NCI-H524 (cell line): ENCODE measurements around the gene ARSG.
A peak's percentile ranks its signal among the peaks of the same experiment; 100 is the strongest.

Experiments
- DNase-seq, 2 experiments: peaks; one replicate each; lab custom pipeline; 2025; lab: John Stamatoyannopoulos, UW

Gene ARSG

DNA sequence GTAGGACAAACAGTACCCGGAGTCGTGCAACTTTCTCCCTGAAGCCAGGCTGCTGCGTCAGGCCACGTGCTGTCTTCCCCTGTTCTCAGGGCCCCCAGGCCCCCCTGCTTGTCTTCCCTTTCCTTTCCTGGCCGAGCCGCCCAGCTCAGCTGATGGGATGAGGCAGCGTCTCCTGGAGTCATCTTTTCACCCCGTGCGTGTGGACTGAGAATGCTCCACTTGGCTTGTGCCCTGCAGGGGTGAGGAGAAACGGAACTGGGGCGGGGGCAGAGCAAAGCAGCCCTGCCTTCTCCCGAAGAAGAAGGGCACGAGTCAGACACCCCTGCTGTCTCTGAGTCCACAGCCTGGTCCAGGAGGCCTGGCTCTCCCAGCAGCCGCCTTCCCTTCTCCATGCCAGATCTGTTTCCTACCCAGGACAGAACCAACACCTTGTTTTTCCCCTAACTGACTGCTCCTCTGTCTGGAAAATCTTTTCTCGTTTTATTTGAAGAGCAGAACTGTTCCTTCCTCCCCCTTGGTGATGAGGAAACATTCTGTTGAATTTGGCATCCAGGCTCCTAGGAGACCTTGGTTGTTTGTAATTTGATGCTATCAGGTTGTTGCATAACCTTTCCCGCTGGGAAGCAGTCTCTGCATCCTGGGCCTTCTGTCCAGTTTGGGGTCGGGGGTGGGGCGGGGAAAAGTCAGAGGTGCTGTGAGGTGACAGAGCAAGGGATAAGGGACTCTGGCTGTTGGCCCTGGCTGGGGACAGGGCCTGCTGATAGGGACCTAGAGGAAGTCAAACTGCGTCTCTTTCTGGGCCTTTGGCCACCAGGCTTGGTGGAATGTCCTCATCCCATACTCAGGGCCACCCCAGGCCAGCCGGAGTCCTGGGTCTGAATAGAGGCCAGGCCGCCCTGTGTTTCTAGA is 87.2 kb downstream of the ARSG start:
- peak in 1 of 2 experiments; percentile 16 for DNase-seq

DNA sequence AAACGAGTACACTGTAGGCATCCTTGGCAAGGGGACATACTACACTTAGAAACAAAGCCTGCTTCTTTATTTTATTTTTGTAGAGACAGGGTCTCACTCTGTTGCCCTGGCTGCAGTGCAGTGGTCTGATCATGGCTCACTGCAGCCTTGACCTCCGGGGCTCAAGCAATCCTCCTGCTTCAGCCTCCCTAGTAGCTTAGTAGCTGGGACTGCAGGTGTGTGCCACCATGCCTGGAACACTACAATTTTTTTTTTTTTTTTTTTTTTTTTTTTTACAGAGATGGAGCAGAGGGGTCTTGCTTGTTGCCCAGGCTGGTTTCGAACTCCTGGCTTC is 87.8 kb downstream of the ARSG start:
- DNase-seq, result no peak

DNA sequence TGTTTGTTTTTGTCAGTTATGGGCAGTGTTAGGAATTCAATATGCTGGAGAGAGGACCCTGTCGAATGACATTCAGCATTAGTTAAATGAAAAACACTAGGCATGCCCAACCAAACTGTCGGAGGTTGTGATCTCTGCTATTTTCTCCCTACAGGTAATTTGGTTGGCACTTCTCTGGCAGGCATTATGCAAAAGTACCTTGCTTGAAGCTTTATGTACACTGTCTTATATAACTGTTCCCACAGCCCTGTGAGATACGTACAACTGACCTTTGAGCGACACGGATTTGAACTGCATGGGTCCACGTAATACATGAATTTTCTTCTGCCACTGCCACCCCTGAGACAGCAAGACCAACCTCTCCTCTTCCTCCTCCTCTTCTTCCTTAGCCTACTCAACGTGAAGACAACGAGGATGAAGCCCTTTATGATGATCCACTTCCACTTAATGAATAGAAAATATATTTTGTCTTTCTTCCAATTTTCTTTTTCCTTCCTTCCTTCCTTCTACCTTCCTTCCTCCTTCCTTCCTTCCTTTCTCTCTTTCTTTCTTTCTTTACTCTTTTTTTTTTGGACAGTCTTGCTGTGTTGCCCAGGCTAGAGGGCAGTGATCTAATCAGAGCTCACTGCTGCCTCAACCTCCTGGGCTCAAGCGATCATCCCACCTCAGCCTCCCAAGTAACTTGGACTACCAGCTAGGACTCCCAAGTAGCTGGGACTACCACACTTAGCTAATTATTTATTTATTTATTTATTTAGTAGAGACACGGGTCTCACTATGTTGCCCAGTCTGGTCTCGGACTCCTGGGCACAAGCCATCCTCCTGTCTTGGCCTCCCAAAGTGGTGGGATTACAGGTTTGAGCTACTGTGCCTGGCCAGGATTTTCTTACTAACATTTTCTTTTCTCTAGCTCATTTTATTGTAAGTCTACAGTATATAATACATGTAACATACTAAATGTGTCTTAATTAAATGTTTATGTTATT is 88.7 kb downstream of the ARSG start:
- no peak for DNase-seq

DNA sequence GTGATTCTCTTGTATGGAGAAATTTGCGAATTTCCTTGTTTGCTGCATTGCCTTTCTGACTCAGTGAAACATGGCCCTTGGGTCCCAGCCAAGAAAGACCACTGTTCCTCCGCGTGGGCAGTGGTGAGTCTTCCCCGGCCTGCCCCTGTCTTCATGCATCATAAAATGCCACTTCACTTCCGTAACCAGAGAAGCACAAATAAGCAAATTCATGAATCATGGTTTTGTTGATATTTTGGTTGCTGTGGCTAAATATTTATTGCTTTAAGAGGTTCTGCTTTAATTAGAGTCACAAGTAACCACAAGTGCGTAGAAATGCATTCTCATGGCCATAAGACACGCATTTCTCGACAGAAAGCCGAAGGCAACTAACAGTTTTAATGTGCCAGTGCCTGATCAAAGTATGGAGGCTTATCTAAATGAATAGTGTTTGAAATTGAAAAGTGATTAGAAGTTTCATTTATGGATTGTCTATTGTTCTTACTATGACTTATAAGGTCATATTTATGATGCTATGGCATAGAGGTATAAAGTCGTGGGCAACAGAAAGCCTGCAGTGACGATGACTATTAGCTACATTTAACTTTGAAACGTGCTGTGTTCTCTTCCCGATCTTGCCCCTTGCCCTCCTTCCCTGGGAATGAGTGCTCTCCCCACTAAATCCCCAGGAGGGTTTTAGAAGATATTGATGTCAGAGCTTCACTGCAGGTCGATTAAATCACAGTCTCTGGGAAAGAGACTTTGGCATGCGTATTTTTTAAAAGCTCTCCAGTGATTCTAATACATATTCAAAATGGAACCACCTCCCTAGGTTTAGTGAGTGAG is 90.0 kb downstream of the ARSG start:
- no peak for DNase-seq

DNA sequence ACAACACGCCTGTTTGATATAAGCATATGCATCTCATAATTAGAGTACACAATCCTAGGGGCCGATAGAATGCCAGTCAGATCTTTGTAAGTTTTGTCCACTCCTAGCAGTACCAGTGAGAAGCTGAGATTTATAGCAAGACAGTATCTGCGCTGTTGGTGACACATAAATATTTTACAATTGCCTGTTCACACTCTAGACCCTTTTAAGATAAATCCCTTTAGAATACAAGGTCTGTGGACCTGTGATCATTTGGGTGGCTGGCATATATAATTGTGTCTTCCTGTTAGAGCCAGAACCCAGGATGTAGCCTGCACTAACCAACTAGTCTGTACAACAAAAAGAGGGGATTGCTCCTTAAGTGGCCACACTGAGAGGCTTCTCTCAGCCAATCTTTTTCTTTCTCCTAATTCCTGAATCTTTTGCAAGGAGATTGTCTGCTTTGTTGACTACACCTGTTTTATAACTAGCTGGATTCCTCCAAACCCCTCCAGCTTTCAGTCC is 91.3 kb downstream of the ARSG start:
- no peak for DNase-seq

DNA sequence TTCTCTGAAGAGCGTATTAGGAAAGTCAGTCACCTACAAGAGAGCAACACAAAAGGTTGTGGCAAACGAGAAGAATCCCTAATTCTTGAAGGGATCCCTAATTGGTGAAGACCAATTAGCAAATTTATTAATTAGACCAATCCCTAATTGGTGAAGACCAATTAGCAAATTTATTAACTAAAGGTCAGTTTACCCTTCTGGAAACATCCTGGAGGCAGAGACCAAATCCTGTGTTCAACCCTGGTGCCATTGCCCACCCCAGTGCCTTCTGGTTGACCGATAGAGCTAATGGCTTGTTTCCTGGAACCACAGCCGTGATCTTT is 91.8 kb downstream of the ARSG start:
- no peak for DNase-seq

DNA sequence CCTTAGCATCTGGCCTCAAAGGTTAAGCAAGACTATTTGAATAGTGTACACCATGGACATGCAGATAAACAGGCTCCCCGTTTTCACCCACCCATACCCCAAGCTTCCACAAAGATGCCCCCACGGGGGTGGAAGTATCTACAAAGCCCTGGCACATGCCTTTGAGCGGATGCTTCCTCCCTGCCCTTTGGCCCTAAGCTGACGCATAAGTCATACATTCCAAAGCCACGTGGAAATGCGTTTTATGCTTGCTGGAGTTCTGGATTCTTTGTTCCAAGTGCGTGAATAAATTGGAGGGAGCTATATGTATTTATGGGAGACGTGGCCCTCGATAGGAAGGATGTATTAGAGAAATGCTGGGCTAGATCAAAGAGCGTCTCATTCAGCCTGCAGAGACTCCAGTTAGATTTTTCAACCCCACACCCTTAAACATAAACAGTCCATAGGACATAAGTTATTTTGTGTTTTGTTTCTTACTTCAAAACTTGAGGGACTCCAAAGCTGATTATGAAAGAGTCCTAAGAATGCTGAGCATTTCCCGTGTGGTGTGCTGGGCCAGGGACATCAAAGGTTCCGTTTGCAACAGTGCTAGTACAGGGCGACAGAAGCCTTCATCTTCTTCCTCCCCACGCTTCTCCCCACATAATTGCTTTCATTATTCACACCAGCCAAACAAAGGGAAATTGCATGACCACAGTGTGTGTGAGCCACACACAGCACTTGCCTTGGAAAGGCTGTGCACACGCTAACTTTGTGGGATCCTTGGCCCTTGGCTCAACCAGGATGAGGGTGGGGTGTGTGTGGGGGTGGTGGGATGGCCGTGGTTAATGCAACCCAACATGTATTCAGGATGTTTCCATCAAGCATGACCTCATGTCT is 92.4 kb downstream of the ARSG start:
- DNase-seq, result no peak

DNA sequence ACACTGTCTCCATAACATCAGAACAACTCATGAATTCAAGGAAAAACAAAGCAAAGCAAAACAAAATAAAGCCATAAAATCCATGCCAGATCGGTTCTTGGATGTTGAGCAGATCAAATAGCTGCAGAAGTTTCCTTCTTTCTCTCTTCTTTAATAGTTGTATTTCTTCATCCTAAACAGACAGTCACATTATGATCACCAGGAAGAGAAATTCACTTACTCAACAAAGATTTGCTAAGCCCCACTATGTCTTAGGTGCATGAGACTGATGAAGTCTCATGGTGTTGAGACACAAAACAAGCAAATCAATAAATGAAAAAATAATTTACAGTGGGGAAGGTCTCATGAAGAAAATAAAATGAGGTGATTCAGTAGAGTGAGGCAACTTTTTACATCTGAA is 93.2 kb downstream of the ARSG start:
- no peak for DNase-seq

DNA sequence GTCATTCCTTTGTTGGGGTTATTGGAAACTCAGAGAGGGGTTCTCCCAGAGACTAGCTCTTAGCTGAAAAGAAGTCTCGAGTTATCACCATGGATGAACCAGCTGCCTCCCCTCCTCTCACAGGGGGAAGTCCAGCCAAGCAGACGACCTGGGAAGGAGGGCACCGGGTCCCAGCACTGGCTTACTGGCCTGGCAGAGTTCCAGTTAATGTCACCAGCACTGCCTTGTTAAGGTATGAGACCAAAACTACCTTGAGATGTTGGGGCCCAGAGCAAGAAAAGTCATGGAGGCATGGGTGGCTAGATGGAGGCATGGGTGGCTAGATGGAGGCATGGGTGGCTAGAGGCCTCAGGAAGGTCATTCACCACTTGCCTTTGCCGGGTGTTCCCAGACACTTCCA is 93.6 kb downstream of the ARSG start:
- no peak for DNase-seq

DNA sequence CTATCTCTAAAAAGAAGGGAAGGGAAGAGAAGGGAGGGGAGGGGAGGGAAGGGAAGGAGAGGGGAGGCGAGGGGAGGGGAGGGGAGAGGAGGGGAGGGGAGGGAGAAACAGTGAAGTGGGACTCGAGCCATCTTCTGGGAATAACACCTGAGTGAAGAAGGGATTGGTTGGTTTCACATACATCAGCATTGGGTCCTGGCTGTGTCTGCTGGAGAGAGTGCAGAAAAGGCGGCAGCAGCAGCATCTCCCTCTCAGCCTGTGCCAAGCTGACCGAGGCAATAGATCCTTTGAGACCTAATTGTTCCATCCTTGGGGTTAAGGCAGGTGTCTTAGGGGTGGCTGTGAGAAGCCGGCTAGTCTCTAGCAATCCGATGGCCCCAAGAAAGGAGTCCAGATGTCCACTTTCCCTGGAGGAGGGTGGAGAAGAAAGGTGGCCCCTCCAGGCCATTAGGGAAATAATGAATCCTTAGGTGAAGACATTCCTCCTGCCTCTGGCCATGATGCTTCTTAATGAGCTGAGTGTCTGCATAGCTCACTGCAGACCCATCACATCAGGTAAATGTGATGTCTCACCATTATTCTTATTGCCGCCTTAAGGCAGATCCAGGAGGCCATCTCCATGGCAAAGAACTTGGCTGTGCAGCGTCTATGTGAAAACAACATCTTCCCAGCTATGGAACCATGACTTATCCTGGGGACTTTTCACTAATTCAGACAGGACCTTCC is 94.4 kb downstream of the ARSG start:
- DNase-seq, result no peak

DNA sequence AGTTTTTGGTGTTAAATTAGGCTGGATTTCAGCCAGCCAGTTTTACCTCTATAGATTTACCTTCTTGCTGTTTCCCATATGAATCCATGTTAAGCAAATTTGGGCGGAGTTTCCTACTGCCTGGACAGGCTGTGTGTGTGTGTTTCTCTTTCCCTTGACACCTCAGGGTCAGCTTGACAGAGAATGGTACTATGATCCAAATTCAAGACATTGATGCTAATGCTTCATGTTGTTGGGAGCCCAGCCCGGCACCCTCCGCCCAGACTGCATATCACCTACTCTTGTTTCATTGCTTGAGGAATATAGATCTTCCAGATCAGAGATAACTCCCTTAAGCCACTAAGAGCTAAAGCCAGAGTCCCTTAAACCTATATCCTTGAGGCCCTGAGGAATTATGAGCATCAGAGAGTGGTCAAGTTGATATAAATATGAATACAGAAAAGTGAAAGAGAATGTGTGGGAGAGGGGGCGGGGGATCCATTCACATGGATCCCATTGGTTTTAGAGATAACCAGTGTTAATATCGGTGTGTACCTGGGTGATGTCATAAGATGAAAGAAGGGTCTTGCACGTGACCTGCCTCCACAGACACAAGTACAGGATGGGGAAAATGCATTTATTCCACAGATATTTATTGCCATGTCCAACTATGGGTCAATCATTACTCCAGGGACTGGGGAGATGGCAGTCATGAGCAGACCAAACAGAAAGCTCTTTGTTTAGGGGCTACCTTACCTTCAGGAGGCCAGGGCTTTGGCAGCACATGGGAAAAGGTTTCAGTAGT is 96.3 kb downstream of the ARSG start:
- no peak for DNase-seq

DNA sequence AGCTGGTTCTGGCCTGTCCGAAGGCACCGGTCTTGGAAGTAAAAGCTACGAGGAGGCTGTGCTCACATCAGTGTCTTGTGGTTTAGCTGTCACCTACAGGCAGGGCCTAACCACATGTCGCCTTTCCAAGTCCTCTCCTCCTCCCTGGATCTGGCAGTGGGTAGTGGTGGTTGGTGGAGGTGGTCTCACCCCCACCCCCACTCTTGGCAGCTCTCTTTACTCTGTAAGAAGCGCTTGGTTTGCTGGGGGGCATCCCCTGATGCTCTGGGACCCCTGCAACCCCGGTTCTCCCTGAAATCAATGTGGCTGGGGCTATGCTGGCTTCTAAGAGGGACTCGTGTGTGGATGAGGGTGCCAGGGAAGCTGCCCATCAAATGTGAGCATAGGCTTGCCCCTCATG is 97.7 kb downstream of the ARSG start:
- no peak for DNase-seq

DNA sequence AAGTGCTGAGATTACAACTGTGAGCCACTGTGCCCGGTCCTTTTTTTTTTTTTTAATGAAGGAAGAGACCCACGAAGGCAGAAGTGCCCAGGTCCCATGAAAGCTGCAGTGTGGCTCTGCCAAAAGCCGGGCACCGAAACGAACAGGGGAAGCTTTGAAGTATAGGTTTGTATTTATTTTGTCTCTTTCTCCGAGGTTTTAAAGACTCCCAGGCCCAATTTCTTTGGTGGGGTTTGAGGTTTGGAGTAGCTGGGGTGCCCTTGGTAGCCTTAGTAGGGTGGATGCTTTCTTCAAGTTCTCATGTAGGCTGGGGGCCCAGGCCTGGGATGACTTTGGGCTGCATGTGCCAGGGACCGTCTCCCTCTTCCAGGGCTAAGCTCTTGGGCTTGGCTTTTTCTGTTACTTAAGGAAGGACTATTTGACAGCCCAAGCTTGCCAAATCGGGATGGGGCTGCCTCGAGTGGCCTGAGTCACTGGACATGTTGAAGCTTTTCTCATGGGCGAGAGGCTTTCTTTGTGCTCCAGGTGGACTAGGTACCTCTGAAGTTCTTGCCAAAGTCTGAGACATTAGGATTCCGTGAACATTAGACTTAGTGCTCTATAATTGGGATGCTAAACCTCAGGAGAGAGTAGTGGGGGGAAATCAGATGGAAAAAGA is 99.7 kb downstream of the ARSG start:
- DNase-seq, result no peak

DNA sequence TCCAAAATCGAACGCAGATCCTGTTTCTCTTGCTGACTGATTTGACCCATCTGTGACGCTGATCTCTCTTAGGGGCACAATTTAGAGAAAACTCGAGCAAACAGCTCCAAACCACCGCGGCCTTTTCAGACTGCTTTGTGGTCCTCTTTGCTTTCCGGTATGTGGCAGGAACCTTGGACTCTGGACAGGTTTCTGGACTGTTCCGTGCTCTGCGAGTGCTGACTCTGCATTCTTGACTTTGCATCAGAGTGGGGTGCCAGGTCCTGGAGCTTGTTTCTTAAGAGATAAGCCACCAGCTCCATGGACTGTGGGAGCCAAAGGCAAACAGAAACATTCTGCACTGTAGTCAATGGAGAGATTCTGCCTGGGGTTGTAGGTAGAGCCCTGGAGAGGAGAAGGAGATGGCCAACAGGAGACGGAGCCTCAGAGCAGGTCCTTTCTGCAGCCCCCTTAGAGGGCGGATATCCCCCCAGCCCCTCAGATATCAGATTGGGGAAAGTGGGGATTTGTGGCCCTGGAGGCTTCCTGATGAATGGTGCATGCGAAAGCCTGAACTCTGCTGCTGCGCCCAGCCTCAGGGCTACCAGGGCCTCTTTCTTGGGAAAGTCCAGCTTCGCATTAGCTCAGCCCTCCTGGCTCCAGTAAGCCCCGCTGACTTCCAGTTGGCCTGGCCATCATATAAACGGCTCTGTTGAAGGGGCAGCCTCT is 100.4 kb downstream of the ARSG start:
- no peak for DNase-seq

DNA sequence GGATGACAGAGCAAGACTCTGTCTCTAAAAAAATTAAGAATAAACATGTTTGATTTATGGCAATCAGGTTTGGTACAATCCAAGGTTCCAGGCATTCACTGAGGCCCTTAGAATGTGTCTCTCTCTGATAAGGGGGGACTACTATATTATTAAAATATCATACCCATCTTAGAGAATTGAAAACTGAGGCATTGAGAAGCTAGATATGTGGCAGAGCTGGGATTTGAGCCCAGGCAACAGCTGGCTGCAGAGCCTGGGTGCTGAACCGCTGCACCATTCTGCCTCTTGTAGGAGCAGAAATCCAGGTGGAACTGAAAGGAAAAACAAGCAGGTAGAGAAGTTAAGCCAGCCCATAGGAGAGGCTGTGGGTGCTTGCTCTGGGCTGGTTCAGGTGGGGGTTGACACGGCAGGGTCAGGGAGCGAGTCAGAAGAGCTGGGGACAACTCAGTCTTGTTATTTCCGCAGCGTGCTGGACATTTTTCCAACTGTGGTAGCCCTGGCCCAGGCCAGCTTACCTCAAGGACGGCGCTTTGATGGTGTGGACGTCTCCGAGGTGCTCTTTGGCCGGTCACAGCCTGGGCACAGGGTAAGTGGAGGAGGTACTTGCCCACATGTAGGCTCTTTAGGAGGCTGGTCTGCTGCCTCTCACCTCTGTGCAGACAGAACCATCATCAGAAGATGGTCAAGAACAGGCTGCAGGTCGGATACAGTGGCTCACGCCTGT is 103.5 kb downstream of the ARSG start:
- DNase-seq, result no peak

DNA sequence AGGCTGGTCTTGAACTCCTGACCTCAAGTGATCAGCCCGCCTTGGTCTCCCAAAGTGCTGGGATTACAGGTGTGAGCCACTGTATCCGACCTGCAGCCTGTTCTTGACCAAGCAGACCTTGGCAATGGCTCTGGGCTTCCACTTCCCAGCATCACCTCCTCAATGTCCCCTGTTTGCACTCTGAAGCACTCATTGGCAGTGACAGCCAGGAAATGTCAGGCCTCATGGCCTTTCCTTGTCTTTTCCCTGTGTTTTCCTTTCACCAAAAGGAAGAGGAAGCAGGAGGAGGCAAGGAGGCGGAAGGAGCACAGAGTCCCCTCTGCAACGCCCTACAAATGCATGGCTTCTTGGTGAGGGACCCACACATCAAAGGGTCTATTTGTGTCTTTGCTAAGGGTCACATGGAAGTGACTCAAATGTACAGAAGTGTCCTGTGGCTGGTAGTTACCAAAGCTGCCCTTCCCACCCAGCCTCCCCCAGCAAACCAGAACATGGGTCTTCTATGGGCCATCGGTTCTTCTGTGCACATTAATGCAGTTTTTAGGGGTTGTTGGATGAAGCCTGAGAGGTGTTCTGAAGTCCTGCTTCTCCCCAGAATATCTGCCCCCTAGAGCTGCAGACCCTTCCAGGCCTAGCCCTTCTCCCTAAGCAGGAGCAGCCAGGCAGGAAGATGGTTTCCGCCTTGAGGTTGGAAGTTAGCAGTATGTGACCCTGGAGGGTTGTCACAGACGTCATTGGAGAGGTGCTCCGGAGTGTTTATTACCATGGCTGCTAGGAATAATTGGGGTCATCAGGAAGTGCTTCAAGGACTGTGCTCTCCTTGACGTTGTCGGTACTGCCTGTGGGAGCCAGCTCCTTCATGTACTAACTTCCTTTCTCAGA is 105.2 kb downstream of the ARSG start:
- DNase-seq, result no peak

DNA sequence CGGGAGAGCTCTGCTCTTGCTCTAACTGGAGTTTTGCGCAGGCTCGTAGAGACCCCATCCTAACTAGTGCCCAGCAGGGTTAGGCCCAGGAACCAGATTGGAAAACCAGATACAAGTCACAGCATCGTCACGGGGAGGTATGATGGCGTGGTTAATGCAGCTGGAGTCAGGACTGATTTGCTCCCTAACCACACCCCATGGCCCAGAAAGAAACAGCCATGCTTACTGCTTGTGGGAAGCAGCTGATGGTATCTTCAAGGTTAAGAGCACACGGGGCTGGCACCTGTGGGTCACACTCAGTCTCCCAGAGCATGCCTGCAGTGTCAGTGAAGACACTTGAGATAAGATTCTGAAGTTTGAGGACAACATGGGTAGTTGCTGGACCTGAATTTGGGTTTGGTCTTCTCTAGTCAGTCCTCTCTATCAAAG is 105.8 kb downstream of the ARSG start:
- no peak for DNase-seq
